ENCODE measurements around the gene ADAM17. TPM values are rescaled to one million over a fixed set of nuclear protein-coding genes. Genes with fewer than 3 reads are reported as not detected.

Gene ADAM17
- total RNA-seq, result 10 to 100 TPM; 30.6 to 50.9 (median 42.6) TPM

- no peaks in the 10 kb centered on the region for H3K9me3 ChIP-seq
- H3K27me3 ChIP-seq, result no peaks in the 10 kb centered on the region
- H3K4me3 ChIP-seq, result peak within 1 kb of the TSS; percentile 70 to 97 (median 79)
- peaks cover 0 to 3% (median 0%) of the 10 kb centered on the region in 3 donors for H3K36me3 ChIP-seq
- peaks cover 3 to 65% (median 37%) of the 10 kb centered on the region in 4 donors for H3K4me1 ChIP-seq
- peak within 1 kb of the TSS; percentile 93 to 99 (median 96) for H3K27ac ChIP-seq
- WGBS, 2 donors, result 0% methylated on average over 42 to 46 of the region's 73 CpGs
- DNase-seq (ENCODE audit: low spot score in 2 of 2), result peak; percentile 90 to 95
- TF ChIP-seq POLR2A (IDR thresholded peaks at IDR 0.05), result peak; percentile 87 to 92
- peak in 4 of 5 experiments; percentile 50 to 93 (median 67) for TF ChIP-seq CTCF (IDR thresholded peaks at IDR 0.05)
- peak; percentile 39 to 97 for TF ChIP-seq EP300 (IDR thresholded peaks at IDR 0.05)
Observed at GRCh38 chr2:9555297-9556120, at the start of gene ADAM17. TSS of gene ADAM17 (minus strand) at chr2:9555830. CDS start at chr2:9555605, 225 bp downstream.

GRCh38 chr2:9602412-9602811 lies 46.8 kb upstream of the ADAM17 start:
- Histone ChIP-seq H3K27ac (no peak overlapping the region), H3K4me1 (peaks cover 0 to 11% (median 0%) of the 10 kb centered on the region in 4 donors), H3K4me3 (no peak overlapping the region), H3K36me3 (peaks cover 0 to 46% (median 0%) of the 10 kb centered on the region in 3 donors), H3K27me3 (no peaks in the 10 kb centered on the region), H3K9me3 (peaks cover 0 to 26% (median 4%) of the 10 kb centered on the region in 4 donors)
- no peak for DNase-seq (ENCODE audit: low spot score in 2 of 2)
- TF ChIP-seq POLR2A (IDR thresholded peaks at IDR 0.05) (no peak), CTCF (IDR thresholded peaks at IDR 0.05) (no peak), EP300 (IDR thresholded peaks at IDR 0.05) (no peak)
- WGBS, 2 donors, result 96 to 97% methylated on average over 3 of the region's 3 CpGs

- H3K9me3 ChIP-seq, result peaks cover 0 to 26% (median 4%) of the 10 kb centered on the region in 4 donors
- TF ChIP-seq CTCF (IDR thresholded peaks at IDR 0.05) (no peak), POLR2A (IDR thresholded peaks at IDR 0.05) (no peak), EP300 (IDR thresholded peaks at IDR 0.05) (no peak)
- WGBS, 2 donors, result 93 to 98% methylated on average over 5 of the region's 5 CpGs
- no peak overlapping the region for H3K27ac ChIP-seq
- no peak for DNase-seq (ENCODE audit: low spot score in 2 of 2)
- H3K27me3 ChIP-seq, result no peaks in the 10 kb centered on the region
- peaks cover 0 to 10% (median 4%) of the 10 kb centered on the region in 4 donors for H3K4me1 ChIP-seq
- no peak overlapping the region for H3K4me3 ChIP-seq
- peaks cover 0 to 46% (median 0%) of the 10 kb centered on the region in 3 donors for H3K36me3 ChIP-seq
Observed at GRCh38 chr2:9601397-9601796, 45.8 kb upstream of the ADAM17 start.

- no peak overlapping the region for H3K27ac ChIP-seq
- peaks cover 0 to 27% (median 23%) of the 10 kb centered on the region in 4 donors for H3K4me1 ChIP-seq
- H3K36me3 ChIP-seq, result peaks cover 0 to 46% (median 0%) of the 10 kb centered on the region in 3 donors
- no peak overlapping the region for H3K4me3 ChIP-seq
- H3K9me3 ChIP-seq, result peaks cover 0 to 26% (median 4%) of the 10 kb centered on the region in 4 donors
- WGBS, 2 donors, result 94 to 100% methylated on average over 1 of the region's 1 CpG
- no peaks in the 10 kb centered on the region for H3K27me3 ChIP-seq
- no peak for TF ChIP-seq EP300 (IDR thresholded peaks at IDR 0.05)
- TF ChIP-seq CTCF (IDR thresholded peaks at IDR 0.05), result no peak
- TF ChIP-seq POLR2A (IDR thresholded peaks at IDR 0.05), result no peak
- DNase-seq (ENCODE audit: low spot score in 2 of 2), result no peak
Observed at GRCh38 chr2:9599430-9599829, 43.8 kb upstream of the ADAM17 start.
